ENCODE data around the gene WFDC8. TPM values are rescaled to one million over a fixed set of nuclear protein-coding genes. Genes with fewer than 3 reads are reported as not detected.

Gene WFDC8
- total RNA-seq, 1 donor from 2014 or later: not detected

DNA sequence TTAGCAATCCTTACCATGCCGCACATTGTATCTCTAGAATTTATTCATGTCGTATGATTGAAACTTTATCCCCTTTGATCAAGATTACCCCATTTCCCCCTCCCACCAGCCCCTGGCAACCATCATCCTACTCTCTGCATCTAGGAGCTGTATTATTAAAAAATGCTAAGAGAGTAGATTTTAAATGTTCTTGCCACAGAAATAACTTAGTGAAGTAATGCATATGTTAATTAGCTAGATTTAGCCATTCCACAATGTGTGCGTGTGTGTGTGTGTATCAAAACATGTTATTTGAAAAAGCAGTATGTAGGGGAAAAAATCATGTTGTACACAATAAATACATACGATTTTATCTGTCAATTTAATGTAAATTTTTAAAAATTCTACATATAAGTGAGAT, 51.8 kb downstream of the WFDC8 start:
- DNase-seq (ENCODE audit: low spot score in 2 of 2, unreplicated experiment in 2 of 2): no peak
- Mint-ChIP-seq H3K27me3 (ENCODE audit: low read depth) (peaks cover 68% of the 10 kb centered on the region), H3K27ac (no peak overlapping the region), H3K4me3 (no peak overlapping the region), H3K9me3 (peaks cover 5% of the 10 kb centered on the region), H3K36me3 (no peaks in the 10 kb centered on the region), H3K4me1 (no peaks in the 10 kb centered on the region)
- TF ChIP-seq, protein P1, sequence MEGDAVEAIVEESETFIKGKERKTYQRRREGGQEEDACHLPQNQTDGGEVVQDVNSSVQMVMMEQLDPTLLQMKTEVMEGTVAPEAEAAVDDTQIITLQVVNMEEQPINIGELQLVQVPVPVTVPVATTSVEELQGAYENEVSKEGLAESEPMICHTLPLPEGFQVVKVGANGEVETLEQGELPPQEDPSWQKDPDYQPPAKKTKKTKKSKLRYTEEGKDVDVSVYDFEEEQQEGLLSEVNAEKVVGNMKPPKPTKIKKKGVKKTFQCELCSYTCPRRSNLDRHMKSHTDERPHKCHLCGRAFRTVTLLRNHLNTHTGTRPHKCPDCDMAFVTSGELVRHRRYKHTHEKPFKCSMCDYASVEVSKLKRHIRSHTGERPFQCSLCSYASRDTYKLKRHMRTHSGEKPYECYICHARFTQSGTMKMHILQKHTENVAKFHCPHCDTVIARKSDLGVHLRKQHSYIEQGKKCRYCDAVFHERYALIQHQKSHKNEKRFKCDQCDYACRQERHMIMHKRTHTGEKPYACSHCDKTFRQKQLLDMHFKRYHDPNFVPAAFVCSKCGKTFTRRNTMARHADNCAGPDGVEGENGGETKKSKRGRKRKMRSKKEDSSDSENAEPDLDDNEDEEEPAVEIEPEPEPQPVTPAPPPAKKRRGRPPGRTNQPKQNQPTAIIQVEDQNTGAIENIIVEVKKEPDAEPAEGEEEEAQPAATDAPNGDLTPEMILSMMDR (IDR thresholded peaks at IDR 0.05; ENCODE audit: unreplicated experiment): no peak

DNA sequence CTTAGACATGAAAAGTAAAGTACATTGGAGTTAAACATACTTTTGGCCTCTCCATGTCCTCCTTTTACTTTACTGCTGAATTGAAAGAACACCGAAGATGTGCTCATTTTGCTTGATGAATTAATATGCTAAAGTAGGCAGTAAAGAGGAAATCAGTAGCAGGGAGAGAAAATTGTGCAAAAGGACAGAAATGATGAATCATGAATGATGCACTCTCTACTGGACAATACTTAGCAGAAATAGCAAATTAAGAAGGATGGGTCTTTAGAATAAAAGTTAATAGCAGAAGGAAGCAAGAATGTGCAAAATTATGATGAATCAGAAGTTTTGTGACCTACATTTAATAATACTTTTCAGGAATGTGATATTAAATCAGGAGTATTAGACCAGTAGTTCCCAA, 55.3 kb downstream of the WFDC8 start:
- H3K27me3 Mint-ChIP-seq (ENCODE audit: low read depth): peaks cover 56% of the 10 kb centered on the region
- DNase-seq (ENCODE audit: low spot score in 2 of 2, unreplicated experiment in 2 of 2): no peak
- H3K36me3 Mint-ChIP-seq: no peaks in the 10 kb centered on the region
- H3K27ac Mint-ChIP-seq: no peak overlapping the region
- no peak overlapping the region for H3K4me3 Mint-ChIP-seq
- TF ChIP-seq, protein P1 (IDR thresholded peaks at IDR 0.05; ENCODE audit: unreplicated experiment): no peak
- no peaks in the 10 kb centered on the region for H3K9me3 Mint-ChIP-seq
- no peaks in the 10 kb centered on the region for H3K4me1 Mint-ChIP-seq

GRCh38 chr20:45518282-45518681, 60.8 kb downstream of the WFDC8 start:
- TF ChIP-seq, protein P1 (IDR thresholded peaks at IDR 0.05; ENCODE audit: unreplicated experiment): no peak
- no peak overlapping the region for H3K4me3 Mint-ChIP-seq
- peaks cover 23% of the 10 kb centered on the region for H3K27me3 Mint-ChIP-seq (ENCODE audit: low read depth)
- no peaks in the 10 kb centered on the region for H3K4me1 Mint-ChIP-seq
- no peaks in the 10 kb centered on the region for H3K9me3 Mint-ChIP-seq
- no peaks in the 10 kb centered on the region for H3K36me3 Mint-ChIP-seq
- DNase-seq (ENCODE audit: low spot score in 2 of 2, unreplicated experiment in 2 of 2): no peak
- H3K27ac Mint-ChIP-seq: no peak overlapping the region

DNA sequence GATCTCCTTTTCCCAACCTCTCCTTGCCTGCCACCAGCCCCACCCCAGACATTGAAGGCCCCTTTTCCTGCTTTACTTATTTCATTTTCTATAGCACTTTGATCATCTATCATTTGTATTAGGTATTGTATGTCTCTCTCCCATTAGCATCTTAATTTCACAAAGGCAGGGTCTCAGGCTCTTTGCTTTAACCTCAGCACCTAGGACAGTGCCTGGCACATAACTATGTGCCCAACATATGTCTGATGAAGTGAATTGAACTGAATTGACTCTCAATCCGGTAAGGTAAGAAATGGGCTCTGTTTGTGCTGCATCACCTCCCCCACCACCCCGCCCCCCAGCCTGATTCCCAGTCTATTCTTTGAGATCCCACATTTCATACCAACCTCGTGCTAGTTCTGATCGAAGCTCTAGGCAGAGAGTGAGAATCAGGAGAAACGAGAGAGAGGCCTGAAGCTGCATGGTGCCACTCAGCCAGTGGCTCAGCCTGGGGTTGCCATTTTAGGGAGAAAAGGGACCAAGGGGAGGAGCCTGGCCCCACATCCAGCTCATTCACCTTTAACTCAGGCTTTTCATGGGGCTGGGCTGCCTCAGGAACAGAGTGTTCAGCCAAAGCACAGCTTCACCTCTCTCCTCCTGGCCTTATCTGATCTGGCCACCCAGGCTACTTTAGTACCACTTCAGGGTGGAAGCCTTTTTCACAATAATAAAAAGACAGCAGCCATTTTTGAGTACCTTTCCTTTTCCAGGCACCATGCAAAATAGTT, 63.8 kb downstream of the WFDC8 start, which contains the start of gene SPINT3:
SPINT3 (minus strand) TSS at position 476 of the 767 bp plus-strand sequence; CDS start at position 462, 14 bp downstream.
- DNase-seq (ENCODE audit: low spot score in 2 of 2, unreplicated experiment in 2 of 2): no peak
- TF ChIP-seq, protein P1 (IDR thresholded peaks at IDR 0.05; ENCODE audit: unreplicated experiment): no peak
- Mint-ChIP-seq H3K27ac (no peak within 1 kb of the TSS), H3K4me3 (no peak within 1 kb of the TSS), H3K36me3 (no peaks in the 10 kb centered on the region), H3K4me1 (peaks cover 2% of the 10 kb centered on the region), H3K9me3 (peaks cover 3% of the 10 kb centered on the region), H3K27me3 (ENCODE audit: low read depth) (peaks cover 14% of the 10 kb centered on the region)

GRCh38 chr20:45510242-45510862, 68.7 kb downstream of the WFDC8 start:
- Mint-ChIP-seq H3K27ac (no peak overlapping the region), H3K27me3 (ENCODE audit: low read depth) (peaks cover 22% of the 10 kb centered on the region), H3K4me3 (no peak overlapping the region), H3K36me3 (no peaks in the 10 kb centered on the region), H3K9me3 (peaks cover 3% of the 10 kb centered on the region), H3K4me1 (peaks cover 9% of the 10 kb centered on the region)
- no peak for DNase-seq (ENCODE audit: low spot score in 2 of 2, unreplicated experiment in 2 of 2)
- TF ChIP-seq, protein P1 (IDR thresholded peaks at IDR 0.05; ENCODE audit: unreplicated experiment): no peak

Measured in mesothelial cell of epicardium (in vitro differentiated cells).